Trophoblast cell (in vitro differentiated cells and primary cell): ENCODE data around the gene PRSS23.
A peak's percentile ranks its signal among the peaks of the same experiment; 100 is the strongest.

Source experiments
- DNase-seq, 2 donors: peaks; one replicate each; pipeline ENCODE4 v3.0.0-alpha.2; 2016
- H2AFZ ChIP-seq: 2 replicates; pipeline ENCODE4 v1.6.1; 2013; ENCODE audit warnings: low read length, moderate library complexity, mild to moderate bottlenecking; ENCODE audit not compliant: insufficient read depth, poor library complexity
- H2AK5ac ChIP-seq: 2 replicates; pipeline ENCODE4 v1.6.1; 2013; ENCODE audit warnings: mild to moderate bottlenecking, low read length
- H2BK120ac ChIP-seq: 2 replicates; pipeline ENCODE4 v1.6.1; 2013; ENCODE audit warnings: low read length, mild to moderate bottlenecking, moderate library complexity; ENCODE audit not compliant: insufficient read depth, poor library complexity
- H2BK12ac ChIP-seq: 2 replicates; pipeline ENCODE4 v1.6.1; 2013; ENCODE audit warnings: mild to moderate bottlenecking, low read length, moderate library complexity
- H2BK5ac ChIP-seq: 2 replicates; pipeline ENCODE4 v1.6.1; 2013; ENCODE audit warnings: low read length, low read depth, moderate library complexity, mild to moderate bottlenecking; ENCODE audit not compliant: poor library complexity
- H3K14ac ChIP-seq: 2 replicates; pipeline ENCODE4 v1.6.1; 2013; ENCODE audit warnings: mild to moderate bottlenecking, low read length
- H3K18ac ChIP-seq: 2 replicates; pipeline ENCODE4 v1.6.1; 2013; ENCODE audit warnings: mild to moderate bottlenecking, low read length
- H3K23ac ChIP-seq: 2 replicates; pipeline ENCODE4 v1.6.1; 2013; ENCODE audit warnings: low read length
- H3K27ac ChIP-seq: 2 replicates; pipeline ENCODE4 v1.5.1; 2013; ENCODE audit warnings: low read depth, mild to moderate bottlenecking, inconsistent platforms, low read length, moderate library complexity
- H3K27me3 ChIP-seq: 2 replicates; pipeline ENCODE4 v1.6.1; 2013; ENCODE audit warnings: inconsistent platforms, mild to moderate bottlenecking, low read length, moderate library complexity; ENCODE audit not compliant: insufficient read depth
- H3K36me3 ChIP-seq, 2 experiments: 1 replicate in 1 of 2; 2 replicates in 1 of 2; pipeline ENCODE4 v1.6.1; 2013; ENCODE audit warnings: low read length in 2 of 2, mild to moderate bottlenecking in 2 of 2, moderate library complexity in 1 of 2; ENCODE audit not compliant: insufficient read depth in 2 of 2, control insufficient read depth in 1 of 2
- H3K4ac ChIP-seq: 2 replicates; pipeline ENCODE4 v1.6.1; 2013; ENCODE audit warnings: low read depth, mild to moderate bottlenecking, low read length, moderate library complexity
- H3K4me1 ChIP-seq, 2 experiments: 1 replicate in 1 of 2; 2 replicates in 1 of 2; pipeline ENCODE4 v1.6.1; 2013; ENCODE audit warnings: low read length in 2 of 2, mild to moderate bottlenecking in 2 of 2, moderate library complexity in 1 of 2; ENCODE audit not compliant: insufficient read depth in 2 of 2, control insufficient read depth in 1 of 2
- H3K4me2 ChIP-seq: 2 replicates; pipeline ENCODE4 v1.6.1; 2013; ENCODE audit warnings: inconsistent platforms, mild to moderate bottlenecking, low read length, moderate library complexity
- H3K4me3 ChIP-seq: 2 replicates; pipeline ENCODE4 v1.5.1; 2013; ENCODE audit warnings: mild to moderate bottlenecking, low read depth, low read length, inconsistent platforms
- H3K79me1 ChIP-seq: one replicate; pipeline ENCODE4 v1.6.1; 2013; ENCODE audit warnings: low read length
- H3K79me2 ChIP-seq: 2 replicates; pipeline ENCODE4 v1.6.1; 2013; ENCODE audit warnings: low read length, mild to moderate bottlenecking; ENCODE audit not compliant: control insufficient read depth, insufficient read depth, poor library complexity
- H3K9ac ChIP-seq: 2 replicates; pipeline ENCODE4 v1.6.1; 2013; ENCODE audit warnings: mild to moderate bottlenecking, low read length
- H3K9me3 ChIP-seq: 2 replicates; pipeline ENCODE4 v1.6.1; 2013; ENCODE audit warnings: low read depth, mild to moderate bottlenecking, control low read depth, inconsistent platforms, low read length; ENCODE audit not compliant: insufficient read depth
- H4K12ac ChIP-seq: 2 replicates; pipeline ENCODE4 v1.6.1; 2013; ENCODE audit warnings: low read depth, mild to moderate bottlenecking, low read length, moderate library complexity
- H4K8ac ChIP-seq: 2 replicates; pipeline ENCODE4 v1.6.1; 2013; ENCODE audit warnings: low read depth, mild to moderate bottlenecking, low read length, moderate library complexity
- H4K91ac ChIP-seq: one replicate; pipeline ENCODE4 v1.6.1; 2013; ENCODE audit warnings: low read depth, mild to moderate bottlenecking, low read length, moderate library complexity
- WGBS: extraction: QIAGEN DNeasy Blood & Tissue Kit; methylation state at CpG from one replicate; pipeline ENCODE4 v1.1.7; 2013; ENCODE audit warnings: missing lambda C conversion rate; ENCODE audit not compliant: insufficient read length, insufficient coverage; ENCODE audit errors: extremely low coverage; 5-methylcytosine and 5-hydroxymethylcytosine counted together

Gene PRSS23

GRCh38 chr11:86802146-86802545 lies 1.8 kb downstream of the PRSS23 start:
- H3K14ac ChIP-seq: no peak overlapping the region
- no peak overlapping the region for H2BK12ac ChIP-seq
- peaks cover 0 to 7% of the 10 kb centered on the region in 2 experiments for H3K36me3 ChIP-seq
- no peak overlapping the region for H2BK120ac ChIP-seq
- peaks cover 19% of the 10 kb centered on the region for H3K79me1 ChIP-seq
- no peak overlapping the region for H4K8ac ChIP-seq
- peak overlapping the region; percentile 29 for H3K4me3 ChIP-seq
- no peak overlapping the region for H3K18ac ChIP-seq
- no peaks in the 10 kb centered on the region for H3K9me3 ChIP-seq
- H3K23ac ChIP-seq: no peak overlapping the region
- H3K27ac ChIP-seq: peak overlapping the region; percentile 67
- no peak for DNase-seq
- H3K9ac ChIP-seq: peak overlapping the region; percentile 24
- H3K27me3 ChIP-seq: no peaks in the 10 kb centered on the region
- H3K4me1 ChIP-seq: peaks cover 10 to 19% of the 10 kb centered on the region in 2 experiments
- H3K4me2 ChIP-seq: peak overlapping the region; percentile 65
- H2BK5ac ChIP-seq: no peak overlapping the region
- peaks cover 9% of the 10 kb centered on the region for H3K79me2 ChIP-seq
- no peak overlapping the region for H2AFZ ChIP-seq
- H3K4ac ChIP-seq: peak overlapping the region; percentile 37
- H4K91ac ChIP-seq: no peak overlapping the region
- H4K12ac ChIP-seq: no peak overlapping the region
- WGBS: no CpG with 5 or more reads among the region's 5 CpGs
- no peak overlapping the region for H2AK5ac ChIP-seq

GRCh38 chr11:86802601-86803051 lies 2.3 kb downstream of the PRSS23 start:
- Histone ChIP-seq H2BK120ac (no peak overlapping the region), H3K18ac (no peak overlapping the region), H2BK12ac (no peak overlapping the region), H3K9ac (peak overlapping the region; percentile 24), H3K14ac (no peak overlapping the region), H3K27ac (peak overlapping the region; percentile 67), H4K91ac (no peak overlapping the region), H3K9me3 (no peaks in the 10 kb centered on the region), H2AFZ (no peak overlapping the region), H3K27me3 (no peaks in the 10 kb centered on the region), H3K4me2 (peak overlapping the region; percentile 65), H2BK5ac (no peak overlapping the region), H3K4me1 (peaks cover 11 to 24% of the 10 kb centered on the region in 2 experiments), H3K79me2 (peaks cover 9% of the 10 kb centered on the region), H4K12ac (no peak overlapping the region), H2AK5ac (no peak overlapping the region), H3K4me3 (no peak overlapping the region), H3K4ac (peak overlapping the region; percentile 37), H3K36me3 (peaks cover 1 to 8% of the 10 kb centered on the region in 2 experiments), H4K8ac (no peak overlapping the region), H3K79me1 (peaks cover 20% of the 10 kb centered on the region), H3K23ac (no peak overlapping the region)
- WGBS: no CpG with 5 or more reads among the region's 3 CpGs
- DNase-seq: peak in 1 of 2 donors; percentile 55

GRCh38 chr11:86803136-86804045 lies 3.0 kb downstream of the PRSS23 start:
- Histone ChIP-seq H3K23ac (no peak overlapping the region), H3K79me1 (peaks cover 26% of the 10 kb centered on the region), H3K4me3 (no peak overlapping the region), H3K36me3 (peaks cover 9 to 16% of the 10 kb centered on the region in 2 experiments), H3K18ac (no peak overlapping the region), H4K12ac (no peak overlapping the region), H3K9me3 (no peaks in the 10 kb centered on the region), H2BK12ac (no peak overlapping the region), H2AFZ (no peak overlapping the region), H3K4me1 (peaks cover 18 to 31% of the 10 kb centered on the region in 2 experiments), H3K9ac (no peak overlapping the region), H3K27ac (no peak overlapping the region), H2AK5ac (no peak overlapping the region), H2BK120ac (no peak overlapping the region), H4K8ac (no peak overlapping the region), H3K27me3 (no peaks in the 10 kb centered on the region), H3K4ac (peak overlapping the region; percentile 29), H4K91ac (no peak overlapping the region), H3K14ac (no peak overlapping the region), H3K4me2 (peak overlapping the region; percentile 33), H3K79me2 (peaks cover 17% of the 10 kb centered on the region), H2BK5ac (no peak overlapping the region)
- DNase-seq: no peak
- WGBS: no CpG with 5 or more reads among the region's 5 CpGs

- WGBS: no CpG with 5 or more reads among the region's 4 CpGs
- peaks cover 10 to 19% of the 10 kb centered on the region in 2 experiments for H3K36me3 ChIP-seq
- DNase-seq: no peak
- no peak overlapping the region for H3K27ac ChIP-seq
- peak overlapping the region; percentile 37 for H3K4me2 ChIP-seq
- H2AK5ac ChIP-seq: no peak overlapping the region
- no peaks in the 10 kb centered on the region for H3K27me3 ChIP-seq
- no peaks in the 10 kb centered on the region for H3K9me3 ChIP-seq
- no peak overlapping the region for H3K23ac ChIP-seq
- no peak overlapping the region for H4K12ac ChIP-seq
- no peak overlapping the region for H2BK120ac ChIP-seq
- no peak overlapping the region for H3K18ac ChIP-seq
- no peak overlapping the region for H2AFZ ChIP-seq
- no peak overlapping the region for H4K91ac ChIP-seq
- peaks cover 25% of the 10 kb centered on the region for H3K79me1 ChIP-seq
- no peak overlapping the region for H2BK5ac ChIP-seq
- peaks cover 16% of the 10 kb centered on the region for H3K79me2 ChIP-seq
- no peak overlapping the region for H3K4me3 ChIP-seq
- H2BK12ac ChIP-seq: no peak overlapping the region
- H3K4ac ChIP-seq: peak overlapping the region; percentile 43
- H3K4me1 ChIP-seq: peaks cover 16 to 28% of the 10 kb centered on the region in 2 experiments
- no peak overlapping the region for H3K9ac ChIP-seq
- H3K14ac ChIP-seq: no peak overlapping the region
- H4K8ac ChIP-seq: no peak overlapping the region
Measured at GRCh38 chr11:86804951-86805350, 4.6 kb downstream of the PRSS23 start.
